M059J (cell line): ENCODE results near the gene SNCB. TPM values are rescaled to one million over a fixed set of nuclear protein-coding genes. Genes with fewer than 3 reads are reported as not detected.

Experiments used
- DNase-seq: peaks from one replicate; pipeline ENCODE4 v3.0.0-alpha.2; 2012; ENCODE audit warnings: low read depth
- total RNA-seq: library from RNA; depleted of rRNA; stranded (reverse); fragments of >200 nt; shearing (Covaris generic); gene quantifications from 2 replicates; pipeline ENCODE4 v1.2.3, GENCODE V29; 2014

Gene SNCB
- total RNA-seq, 1 experiment from 2014 or later: not detected

GRCh38 chr5:176644878-176645670 is 14.7 kb upstream of the SNCB start:
- no peak for DNase-seq

GRCh38 chr5:176644294-176644693 is 14.0 kb upstream of the SNCB start:
- no peak for DNase-seq

DNA sequence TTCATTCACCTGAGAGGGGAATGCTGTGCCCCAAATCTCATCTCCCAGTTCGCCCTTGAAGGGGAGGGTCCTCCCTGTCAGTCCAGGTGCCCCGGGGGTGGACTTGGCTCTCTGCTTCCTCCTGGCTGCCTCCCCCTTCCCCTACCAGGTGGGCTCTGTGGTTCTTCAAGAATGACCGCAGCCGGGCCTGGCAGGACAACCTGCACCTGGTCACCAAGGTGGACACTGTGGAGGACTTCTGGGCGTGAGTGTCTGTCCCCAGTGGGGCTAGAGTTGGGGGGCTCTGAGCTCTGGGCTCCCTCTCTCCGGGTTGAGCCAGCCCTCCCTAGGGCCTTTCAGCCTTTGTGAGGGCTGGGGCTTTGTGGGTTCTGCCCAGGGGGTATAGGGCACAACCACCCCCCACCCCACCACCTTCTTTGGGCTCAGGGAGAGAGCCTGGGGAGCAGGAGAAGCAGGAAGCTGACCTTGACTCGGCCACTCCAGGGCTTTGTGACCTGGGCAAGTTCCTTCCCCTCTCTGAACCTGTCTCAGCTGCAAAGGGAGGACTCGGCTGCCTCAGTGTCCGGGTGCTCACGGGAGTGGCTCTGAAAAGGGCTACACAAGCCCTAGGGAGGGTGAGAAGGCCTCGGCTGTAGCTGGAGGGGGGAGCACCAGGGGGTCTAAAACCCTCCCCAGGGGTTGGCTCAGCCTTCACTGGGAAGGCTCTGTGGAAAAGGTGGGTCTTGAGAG is 13.3 kb upstream of the SNCB start:
- DNase-seq: no peak

GRCh38 chr5:176642675-176643490 is 12.5 kb upstream of the SNCB start:
- DNase-seq: no peak

- no peak for DNase-seq
Measured at GRCh38 chr5:176640616-176641015, 10.3 kb upstream of the SNCB start.

DNA sequence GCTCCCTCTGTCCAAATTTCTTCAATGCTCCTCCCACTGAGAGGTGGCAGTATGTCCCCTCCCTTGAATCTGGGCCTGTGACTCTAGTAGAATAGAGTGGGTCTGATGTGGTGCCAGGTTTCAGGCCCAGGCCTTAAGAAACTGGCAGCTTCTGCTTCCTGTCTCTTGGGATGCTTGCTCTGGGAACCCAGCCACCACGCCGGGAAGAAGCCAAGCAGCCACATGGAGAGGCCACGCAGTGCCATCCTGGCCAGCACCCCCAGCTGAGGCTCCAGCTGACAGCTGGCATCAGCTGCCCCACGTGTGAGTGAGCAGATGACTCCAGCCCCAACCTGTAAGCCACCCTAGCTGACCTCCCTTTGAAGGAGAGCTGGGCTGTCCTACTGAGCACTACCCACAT is 9.6 kb upstream of the SNCB start:
- peak; percentile 40 for DNase-seq

DNA sequence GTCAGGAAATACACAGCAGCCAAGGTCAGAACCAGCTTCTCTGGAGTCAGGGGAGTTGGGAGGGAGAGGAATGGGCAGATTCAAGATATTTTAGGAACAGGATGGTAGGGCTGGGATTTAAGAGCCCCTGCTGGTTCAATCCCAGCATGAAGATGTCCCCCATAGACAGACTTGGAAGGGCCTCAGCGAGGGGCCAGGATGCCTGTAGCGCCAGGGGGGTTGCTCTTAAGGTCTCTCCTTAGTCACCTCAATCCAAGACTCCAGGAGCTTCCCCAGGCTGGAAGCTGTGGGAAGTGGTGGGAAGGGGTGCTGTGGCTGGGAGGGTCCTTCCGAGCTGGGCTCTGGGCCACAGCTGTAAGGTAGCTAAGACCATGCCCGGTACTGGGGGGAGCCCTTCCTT is 8.9 kb upstream of the SNCB start:
- no peak for DNase-seq

DNA sequence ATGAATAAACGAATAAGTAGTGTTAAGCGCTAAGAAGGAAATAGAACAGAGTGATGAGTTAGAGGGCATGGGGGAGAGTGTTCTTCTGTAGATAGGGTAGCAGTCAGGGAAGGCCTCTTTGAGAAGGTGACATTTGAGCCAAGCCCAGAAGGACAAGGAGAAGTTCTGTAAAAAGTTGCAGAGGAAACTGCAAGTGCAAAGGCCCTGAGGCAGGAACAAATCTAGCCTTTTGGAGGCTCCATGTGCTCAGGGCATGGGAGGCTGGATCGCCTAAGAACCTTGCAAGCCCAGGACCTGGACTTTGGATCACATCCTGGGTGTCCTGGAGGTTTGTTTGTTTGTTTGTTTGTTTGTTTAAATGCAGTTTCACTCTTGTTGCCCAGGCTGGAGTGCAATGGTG is 8.1 kb upstream of the SNCB start:
- no peak for DNase-seq

GRCh38 chr5:176637556-176637955 is 7.2 kb upstream of the SNCB start:
- DNase-seq: no peak

DNA sequence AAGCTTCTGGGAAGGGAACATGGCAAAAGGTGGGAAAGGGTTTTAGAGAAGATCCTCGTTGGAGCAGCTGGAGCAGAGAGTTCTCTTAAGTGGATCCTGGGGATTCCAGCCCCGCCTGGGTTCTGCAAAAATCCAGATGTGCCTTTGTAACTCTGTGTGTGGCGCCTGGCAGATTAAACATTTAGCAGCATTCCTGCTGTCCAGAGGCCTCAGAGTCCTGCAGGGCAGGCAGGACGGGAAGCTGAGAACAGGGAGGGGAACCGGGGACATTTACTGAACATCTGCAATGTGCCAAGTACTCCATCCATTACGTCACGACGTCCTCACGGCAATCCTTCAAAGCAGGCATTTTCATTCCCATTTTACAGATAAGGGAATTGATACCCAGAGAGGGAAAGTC is 6.1 kb upstream of the SNCB start:
- no peak for DNase-seq

GRCh38 chr5:176633598-176633997 is 3.3 kb upstream of the SNCB start:
- DNase-seq: no peak

- DNase-seq: no peak
Measured at GRCh38 chr5:176632745-176633144, 2.4 kb upstream of the SNCB start.

- DNase-seq: no peak
Measured at GRCh38 chr5:176631383-176632200, 1.3 kb upstream of the SNCB start.

GRCh38 chr5:176630681-176631222 is 418 bp upstream of the SNCB start:
- no peak for DNase-seq

DNA sequence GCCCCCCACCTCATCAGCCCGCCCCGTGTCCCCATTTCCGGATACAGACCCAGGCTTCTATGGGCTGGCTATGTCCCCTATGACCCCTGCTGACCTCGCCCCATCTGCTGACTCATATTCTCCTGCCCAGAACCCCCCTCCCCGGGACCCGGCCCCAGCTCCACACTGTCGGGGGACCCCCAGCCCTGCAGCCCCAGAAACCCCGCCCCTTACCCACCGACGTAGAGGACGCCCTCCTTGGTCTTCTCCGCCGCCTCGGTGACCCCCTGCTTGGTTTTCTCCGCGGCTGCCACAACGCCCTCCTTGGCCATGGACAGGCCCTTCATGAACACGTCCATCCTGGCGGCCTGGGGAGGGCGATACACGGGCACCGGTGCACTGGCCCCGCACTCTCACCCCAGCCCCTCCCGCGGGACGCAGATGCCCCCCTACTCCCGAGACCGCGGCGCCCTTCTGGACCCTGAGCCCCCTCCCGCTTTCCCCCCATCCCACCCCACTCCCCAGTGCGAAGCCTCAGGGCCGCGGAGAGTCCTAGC is 949 bp downstream of the SNCB start:
- DNase-seq: no peak

DNA sequence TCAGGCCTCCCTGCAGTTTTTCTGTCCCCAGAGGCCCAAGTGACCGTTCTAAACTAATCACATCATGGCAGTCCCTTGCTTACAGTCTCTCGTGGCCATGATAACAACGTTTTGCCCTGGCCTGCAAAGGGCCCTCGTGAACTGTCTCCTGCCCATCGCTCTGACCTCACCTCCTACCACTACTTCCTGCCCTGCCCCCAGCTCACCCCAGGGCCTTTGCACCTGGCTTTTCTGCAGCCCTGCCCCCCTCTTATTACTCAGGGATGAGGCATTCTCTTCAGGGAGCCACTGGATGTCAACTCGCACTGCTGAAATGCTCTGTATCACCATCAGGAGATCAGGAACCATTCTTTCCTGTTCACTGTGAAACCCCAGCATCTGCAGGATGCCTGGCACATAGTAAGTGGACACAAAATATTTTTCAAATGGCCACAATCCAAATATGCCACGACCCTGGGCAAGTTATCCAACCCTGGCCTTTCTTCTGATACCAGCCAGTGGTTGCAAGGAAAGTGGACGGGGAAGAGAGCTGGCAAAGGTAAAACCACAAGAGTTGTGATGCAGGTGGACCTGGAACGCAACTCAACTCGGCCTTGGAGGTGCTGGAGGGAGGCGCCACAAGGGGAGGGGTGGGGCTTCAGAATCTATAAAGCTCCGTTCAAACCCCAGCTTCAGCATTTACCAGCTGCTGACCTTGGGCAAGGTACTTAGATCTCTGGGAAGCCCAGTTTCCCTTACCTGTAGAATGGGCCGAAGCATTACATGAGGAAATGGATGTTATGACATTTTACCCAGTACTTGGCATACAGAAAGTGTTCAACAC is 1.7 kb downstream of the SNCB start:
- DNase-seq: no peak

DNA sequence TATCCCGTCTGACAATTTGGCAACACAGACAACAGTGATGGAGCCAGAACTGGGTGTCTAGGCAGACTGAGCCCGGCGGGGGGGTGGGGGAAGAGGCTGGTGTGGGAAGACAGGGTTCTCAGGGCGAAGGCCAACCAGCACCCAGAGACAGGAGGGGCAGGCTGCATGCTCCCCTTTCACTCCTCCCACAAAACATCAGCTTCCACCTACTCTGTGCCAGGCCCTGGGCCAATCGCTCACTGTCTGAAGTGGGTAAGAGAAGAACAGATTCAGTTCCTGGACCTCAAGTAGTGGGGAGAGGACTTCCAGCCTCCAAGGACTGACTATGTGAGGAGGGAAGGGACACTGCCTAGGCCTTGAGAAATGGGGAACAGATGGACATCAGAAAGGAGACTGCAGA is 2.8 kb downstream of the SNCB start:
- no peak for DNase-seq

DNA sequence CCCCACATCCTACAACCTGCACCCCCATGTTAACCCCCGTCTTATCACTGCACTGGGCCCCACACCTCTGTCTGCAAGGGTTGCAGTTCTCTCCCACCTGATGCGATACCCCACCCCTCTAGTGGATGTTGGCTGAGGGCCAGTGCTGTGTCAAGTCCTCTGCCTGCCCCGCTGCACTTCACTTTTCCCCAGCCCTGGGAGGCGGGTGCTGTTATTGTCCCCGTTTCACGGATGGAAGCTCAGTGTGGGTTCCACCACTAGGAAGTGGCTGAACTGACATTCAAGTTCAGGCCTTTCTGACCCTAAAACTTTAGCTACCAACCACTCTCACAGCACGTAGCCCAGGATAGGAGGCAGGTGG is 3.5 kb downstream of the SNCB start:
- DNase-seq: no peak

DNA sequence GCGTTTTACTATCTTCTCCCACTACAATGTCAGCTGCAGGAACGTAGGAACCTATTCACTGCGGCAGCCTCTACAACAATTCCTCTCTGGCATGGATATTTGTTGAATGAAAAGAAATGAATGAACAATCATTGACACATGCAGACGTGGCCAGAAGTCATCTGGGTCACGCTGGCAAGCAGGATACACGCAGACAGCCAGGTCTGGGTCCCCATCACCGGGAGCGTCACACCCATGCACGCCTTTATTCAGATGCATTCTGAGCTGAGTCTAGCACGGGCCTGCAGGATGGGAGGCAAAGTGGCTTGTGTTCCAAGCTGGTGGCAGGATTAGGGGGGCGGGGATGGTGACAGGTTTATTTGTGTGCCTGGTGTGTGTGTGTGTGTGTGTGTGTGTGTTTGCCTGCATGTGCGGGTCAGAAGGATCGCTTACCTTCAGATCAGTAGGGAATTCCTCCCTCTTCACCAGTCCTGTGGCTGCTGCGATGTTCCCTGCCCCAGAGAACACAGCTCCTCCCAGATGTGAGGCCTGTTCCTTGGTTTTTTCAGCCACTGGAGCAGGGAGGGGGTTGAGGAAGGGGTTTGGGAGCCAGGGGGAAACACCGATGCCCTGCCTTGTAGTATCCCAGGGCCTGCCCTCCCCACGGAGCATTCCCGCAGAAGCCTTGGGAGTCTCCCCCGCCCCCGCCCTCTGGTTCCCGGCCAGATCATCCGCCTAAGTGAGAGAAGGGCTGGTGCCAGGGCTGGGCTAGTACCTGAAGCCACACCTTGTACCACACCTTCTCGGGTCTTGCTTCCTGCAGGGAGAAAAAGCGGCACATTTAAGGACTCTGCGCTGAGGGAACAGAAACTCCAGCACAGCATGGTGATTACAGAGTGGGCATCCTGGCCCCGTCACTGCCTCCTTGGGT is 4.1 kb downstream of the SNCB start:
- no peak for DNase-seq
